Embryonic facial prominence (tissue), 1 donor: ENCODE data around the gene LBR.
"Not testable (repeated sequence)": the region's sequence is repeated elsewhere in the genome, so short reads cannot be mapped to it uniquely, and the experiment has no call there.

Source experiments
- DNase-seq: peaks from one replicate; pipeline ENCODE4 v3.0.0-alpha.2; 2016; ENCODE audit errors: extremely low spot score

LBR gene

DNA sequence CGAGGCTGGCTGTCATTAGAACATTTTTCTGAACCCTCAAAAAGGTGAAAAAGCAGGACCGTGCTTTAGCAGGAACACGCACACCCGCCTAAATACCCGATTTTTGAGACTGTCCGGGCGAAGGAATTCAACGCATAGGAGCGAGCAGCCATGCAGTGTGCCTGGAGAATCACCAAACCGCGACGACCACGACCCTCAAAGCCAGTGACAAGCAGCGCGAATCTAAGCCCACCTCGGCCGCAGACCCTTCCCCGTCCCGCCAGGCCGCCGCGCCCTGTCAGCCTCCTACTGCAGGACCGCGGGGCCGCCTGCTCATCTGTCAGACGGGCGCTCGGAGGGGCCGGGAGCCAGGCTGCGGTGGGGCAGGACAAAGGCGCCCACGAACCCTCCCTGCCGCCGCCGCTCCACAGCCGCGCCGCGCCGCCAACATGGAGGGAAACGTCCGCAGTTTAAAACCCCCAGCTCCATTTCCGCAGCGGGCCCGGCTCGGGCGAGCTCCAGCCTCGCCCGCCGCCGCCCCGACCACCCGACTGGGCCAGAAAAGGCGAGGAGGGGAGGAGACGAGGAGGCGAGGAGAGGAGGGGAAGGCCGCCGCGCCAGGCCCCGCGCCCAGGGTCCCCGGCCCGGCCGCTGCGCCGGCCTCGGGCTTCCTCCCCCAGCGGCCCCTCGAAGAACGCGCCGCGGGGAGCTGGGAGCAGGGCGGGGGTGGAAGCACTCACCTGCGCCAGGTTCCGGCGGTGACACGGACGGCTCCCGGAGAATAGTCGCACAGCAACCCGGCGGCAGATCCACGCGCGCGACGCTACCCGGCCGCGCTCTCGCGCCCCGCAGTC is at the start of gene LBR:
Gene LBR, minus strand, starts transcription at position 804 of the 833 bp plus-strand sequence. CDS start 3,963 bp downstream, outside the sequence.
- DNase-seq, result peak; percentile 25

DNA sequence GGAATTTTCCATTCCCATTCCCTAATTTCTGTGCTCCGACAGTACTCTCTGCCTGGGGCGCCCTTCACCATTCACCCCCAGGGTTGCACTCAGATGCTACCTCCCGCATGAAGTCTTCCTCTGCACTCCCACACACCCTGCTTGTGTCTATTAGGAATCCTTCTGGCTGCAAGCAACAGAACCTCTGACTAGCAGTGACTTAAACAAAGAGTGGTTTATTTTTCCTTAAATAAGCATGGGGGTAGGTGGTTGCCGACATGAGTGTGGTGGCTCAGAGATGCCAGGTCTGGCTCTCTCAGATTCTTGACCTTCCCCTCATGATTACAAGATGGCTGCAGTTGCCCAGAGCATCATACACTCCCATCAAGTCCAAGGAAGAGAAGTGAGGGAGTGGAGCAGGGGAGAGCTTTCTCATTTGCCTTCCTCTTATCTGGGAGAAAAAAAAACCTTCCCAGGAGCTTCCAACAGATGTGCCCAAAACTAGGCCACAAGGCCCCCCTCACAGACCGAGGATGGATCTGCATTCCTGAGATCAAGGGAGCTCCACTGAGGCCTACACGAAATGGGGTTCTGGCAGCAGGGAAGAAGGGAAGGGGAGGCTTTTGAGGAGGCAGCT is 49.6 kb upstream of the LBR start:
- no peak for DNase-seq

DNA sequence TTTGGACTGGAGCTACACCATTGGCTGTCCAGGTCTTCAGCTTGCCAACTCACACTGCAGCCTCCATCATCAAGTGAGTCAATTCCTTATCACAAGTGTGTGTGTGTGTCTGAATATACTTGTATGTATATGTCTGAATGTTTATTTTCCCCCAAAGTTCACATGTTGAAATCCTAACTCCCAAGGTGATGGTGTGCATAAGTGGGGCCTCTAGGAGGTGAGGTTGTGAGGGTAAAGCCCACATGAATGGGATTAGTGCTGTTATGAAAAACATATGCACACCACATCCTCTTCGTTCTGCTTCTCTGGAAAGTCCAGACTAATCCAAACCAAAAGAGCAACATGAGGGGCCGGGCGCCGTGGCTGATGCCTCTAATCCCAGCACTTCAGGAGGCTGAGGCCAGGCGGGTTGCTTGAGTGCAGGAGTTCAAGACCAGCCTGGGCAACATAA is 48.7 kb upstream of the LBR start:
- no peak for DNase-seq

DNA sequence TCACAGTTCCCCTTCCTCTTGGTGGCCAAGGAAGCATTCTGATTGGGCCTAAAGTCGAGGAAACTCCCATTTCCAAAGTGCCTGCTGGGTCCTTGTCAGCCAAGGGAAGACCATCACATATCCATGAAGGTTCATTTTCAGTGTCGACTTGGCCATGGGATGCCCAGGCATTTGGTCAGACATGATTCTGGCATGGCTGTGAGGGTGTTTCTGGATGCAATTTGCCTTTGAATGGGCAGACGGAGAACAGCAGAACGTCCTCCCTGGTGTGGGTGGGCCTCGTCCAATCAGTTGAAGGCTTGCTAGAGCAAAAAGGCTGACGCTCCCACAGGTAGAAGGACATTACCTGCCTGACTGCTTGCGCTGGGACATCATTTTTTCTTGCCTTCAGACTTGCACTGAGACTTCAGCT is 48.3 kb upstream of the LBR start:
- DNase-seq, result no peak

DNA sequence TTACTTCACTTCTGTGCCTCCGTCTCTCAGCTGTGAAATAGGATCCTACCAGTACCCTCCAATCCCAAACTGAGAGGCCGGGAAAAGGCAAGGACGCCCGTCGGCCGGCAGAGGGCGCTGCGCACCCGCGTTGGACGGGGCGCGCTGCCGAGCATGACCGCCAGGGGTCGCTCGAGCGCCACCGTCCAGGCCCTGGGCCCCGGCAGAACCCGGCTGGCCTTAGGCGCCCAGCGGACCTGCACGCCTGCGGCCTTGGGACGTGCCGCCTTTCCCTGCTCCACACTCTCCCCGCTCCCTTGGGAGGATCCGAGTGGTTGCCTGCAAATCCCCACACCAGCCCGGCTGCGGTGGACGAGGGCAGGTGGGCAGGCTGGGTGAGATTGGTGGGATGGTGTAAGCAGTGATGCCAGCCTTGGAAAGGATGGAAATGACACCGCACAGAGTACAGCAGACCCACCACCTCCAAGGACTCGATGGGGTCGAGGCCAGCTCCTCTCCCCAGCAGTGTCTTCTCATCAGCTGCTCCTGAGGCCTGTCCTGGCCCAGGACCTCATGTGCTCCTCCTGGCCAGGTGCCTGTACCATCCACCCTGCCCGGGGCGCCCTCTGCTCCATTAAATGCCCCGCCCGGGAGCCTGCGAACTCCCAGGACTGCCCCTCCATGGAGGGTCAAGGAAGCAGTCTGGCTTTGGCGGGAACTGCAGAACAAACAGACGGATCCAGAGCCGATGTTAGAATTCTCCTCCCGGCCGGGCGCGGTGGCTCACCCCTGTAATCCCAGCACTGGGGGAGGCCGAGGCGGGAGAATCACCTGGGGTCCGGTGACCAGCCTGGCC is 47.4 kb upstream of the LBR start:
- DNase-seq, result peak; percentile 39

DNA sequence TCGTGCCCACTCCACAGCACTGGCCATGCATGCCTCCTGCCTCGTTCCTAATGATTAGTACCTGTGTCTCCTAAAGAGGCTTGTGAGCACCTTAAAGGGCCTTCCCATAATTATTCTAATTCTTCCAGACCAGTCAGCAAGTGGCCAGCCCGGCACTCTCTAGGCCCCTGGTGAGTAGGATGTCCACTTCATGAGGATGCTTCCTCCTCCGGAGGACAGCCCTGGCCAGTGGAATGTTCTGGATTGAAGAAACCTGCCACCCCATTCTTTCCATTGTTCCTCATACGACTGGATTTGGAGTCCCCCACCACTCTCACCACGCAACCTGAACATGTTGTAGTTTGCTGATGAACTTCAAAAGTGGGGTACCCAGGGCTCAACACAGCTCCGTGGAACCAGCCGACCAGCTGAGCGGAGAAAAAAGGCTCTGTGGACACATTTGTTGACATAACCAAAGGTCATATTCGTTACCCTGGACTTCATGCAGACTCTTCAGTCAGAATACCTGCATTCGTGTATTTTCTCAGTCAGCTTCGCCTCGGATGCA is 46.7 kb upstream of the LBR start:
- DNase-seq, result no peak

DNA sequence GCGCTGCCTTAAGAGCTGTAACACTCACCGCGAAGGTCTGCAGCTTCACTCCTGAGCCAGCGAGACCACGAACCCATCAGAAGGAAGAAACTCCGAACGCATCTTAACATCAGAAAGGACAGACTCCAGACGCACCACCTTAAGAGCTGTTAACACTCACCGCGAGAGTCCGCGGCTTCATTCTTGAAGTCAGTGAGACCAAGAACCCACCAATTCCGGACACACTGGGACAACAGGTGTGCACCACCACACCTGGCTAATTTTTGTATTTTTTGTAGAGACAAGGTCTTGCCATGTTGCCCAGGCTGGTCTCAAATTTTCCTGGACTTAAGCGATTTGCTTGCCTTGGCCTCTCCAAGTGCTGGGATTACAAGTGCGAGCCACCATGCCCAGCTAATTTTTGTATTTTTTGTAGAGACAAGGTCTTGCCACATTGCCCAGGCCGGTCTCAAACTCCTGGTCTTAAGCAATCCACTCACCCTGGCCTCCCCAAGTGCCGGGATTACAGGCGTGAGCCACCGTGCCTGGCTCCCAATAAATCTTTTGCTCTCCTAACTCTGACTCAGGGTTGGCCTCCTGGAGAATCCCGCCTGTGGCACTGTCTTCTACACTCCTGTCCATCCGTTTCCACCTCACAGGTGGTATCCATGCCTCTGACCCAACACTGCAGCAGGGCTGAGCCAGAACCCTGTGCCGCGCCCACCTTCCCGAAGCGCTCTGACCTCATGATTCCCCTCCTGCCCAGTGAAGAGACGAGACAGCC is 46.0 kb upstream of the LBR start:
- not testable (repeated sequence) for DNase-seq

DNA sequence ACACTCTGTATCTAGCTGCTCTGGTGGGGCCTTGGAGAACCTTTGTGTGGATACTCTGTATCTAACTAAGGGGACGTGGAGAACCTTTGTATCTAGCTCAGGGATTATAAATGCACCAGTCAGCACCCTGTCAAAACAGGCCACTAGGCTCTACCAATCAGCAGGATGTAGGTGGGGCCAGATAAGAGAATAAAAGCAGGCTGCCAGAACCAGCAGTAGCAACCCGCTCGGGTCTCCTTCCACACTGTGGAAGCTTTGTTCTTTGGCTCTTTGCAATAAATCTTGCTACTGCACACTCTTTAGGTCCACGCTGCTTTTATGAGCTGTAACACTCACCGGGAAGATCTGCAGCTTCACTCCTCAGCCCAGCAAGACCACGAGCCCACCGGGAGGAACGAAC is 45.4 kb upstream of the LBR start:
- DNase-seq, result not testable (repeated sequence)

DNA sequence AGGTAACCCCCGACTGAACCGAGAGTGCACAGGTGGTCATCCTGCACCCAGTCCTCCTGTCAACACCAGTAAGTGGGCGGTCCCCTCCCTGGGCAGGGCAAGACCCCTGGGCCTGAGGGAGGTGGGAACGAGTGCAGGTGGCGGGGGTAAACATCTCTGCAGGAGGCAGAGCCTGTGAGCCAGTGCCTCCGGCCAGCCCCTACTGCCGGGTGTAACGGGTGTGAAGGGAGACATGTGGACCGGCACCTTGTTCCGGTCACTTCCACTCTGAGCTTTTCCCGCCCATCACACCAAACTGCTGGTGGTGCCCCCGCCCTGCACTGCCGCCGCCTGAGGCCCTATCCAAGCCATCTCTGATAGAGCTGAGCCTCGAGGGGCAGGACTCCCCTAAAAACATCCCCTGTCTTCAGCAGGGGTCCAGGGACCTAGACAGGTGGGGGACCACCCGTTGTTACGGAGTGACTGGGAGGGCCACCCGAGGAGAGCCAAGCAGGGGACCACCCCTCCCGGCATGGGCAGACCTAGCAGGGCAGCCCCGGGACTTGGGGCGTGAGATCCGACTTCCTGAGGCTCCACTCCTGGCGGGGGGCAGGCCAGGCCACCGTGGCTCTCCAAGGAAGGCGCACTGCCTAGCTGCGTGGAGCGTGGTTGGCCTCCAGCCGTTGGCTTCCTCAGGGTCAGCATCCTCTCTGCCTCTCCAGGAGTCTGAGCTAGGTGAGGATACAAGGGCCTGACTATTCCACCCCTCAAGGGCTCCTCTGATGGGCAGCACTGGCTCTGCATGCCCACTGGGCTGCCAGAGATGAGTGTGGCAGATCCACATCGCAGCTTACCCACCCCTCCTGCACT is 43.8 kb upstream of the LBR start:
- no peak for DNase-seq

DNA sequence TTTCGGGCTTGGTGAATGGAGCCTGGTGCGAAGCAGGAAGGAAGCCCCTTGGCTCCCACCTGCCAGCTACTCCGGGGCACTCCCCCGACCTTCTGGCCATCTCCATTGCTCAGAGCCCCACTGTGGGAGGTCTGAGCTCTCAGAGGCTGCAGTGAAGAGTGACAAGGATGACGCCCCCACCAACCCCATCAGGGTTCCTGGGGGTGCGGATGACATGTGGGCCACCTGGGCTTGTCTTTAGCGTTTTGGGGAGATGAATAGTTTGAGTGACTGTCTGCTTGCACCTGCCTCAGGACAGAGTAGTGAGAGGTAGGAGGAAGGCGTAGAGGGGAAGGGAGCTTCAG is 43.2 kb upstream of the LBR start:
- no peak for DNase-seq

DNA sequence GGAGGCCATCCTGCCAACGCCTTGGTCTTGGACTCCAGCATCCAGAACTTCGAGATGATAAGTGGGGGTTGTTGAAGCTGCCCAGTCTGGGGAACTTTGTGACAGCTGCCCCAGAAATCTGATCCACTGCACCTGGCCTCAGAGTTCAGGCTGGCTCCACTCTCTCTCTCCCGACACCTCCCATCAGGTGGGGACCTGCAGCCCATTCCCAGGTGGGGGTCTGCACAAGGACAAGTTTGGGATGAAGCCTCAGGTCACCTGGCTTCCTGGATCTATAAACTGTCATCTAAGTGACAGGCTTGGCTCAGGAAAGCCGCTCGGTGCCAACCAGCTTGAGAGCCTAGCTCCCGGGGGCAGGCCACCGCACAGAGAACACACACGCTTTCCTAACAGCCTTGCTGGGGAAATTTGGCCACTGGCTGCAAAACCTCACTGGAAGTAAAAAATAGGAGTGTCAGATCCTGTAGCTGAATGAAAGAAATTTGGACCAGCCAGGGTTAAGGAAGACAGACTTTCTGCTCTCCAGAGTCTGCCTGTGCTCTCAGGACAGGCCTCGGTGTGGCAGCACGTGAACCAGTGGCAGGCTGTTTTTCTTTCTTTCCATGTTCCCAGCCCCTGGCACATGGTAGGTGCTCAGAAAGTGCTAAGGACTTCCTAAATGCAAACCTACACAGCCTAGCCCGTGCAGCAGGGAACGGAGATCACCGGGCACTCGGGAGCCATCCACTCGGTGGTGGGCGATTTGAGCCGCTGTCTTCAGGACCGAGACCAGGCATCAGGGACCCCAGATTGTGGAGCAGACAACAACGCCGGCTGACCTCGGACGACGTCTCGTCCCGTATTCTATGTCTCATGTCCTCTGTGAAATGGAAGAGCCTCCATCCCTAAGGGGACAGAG is 42.6 kb upstream of the LBR start:
- DNase-seq, result no peak

DNA sequence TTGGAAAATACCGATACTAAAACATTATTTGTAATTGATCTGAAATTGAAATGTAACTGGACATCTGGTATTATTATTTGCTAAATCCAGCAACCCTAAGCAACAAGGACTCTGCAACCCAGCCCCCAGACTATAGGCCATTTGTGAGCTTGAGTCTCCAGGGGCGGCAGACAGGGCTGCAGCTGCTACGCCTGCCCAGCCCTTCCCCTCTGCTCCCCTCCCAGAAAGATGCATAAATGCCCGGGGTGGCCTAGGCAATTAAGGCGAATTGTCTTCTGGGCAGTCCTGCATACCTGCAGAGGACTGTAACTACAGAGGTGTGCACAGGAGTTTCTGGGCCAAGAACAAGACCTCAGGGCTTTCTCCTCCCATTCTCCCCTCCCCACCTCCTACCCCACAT is 41.2 kb upstream of the LBR start:
- DNase-seq, result no peak

DNA sequence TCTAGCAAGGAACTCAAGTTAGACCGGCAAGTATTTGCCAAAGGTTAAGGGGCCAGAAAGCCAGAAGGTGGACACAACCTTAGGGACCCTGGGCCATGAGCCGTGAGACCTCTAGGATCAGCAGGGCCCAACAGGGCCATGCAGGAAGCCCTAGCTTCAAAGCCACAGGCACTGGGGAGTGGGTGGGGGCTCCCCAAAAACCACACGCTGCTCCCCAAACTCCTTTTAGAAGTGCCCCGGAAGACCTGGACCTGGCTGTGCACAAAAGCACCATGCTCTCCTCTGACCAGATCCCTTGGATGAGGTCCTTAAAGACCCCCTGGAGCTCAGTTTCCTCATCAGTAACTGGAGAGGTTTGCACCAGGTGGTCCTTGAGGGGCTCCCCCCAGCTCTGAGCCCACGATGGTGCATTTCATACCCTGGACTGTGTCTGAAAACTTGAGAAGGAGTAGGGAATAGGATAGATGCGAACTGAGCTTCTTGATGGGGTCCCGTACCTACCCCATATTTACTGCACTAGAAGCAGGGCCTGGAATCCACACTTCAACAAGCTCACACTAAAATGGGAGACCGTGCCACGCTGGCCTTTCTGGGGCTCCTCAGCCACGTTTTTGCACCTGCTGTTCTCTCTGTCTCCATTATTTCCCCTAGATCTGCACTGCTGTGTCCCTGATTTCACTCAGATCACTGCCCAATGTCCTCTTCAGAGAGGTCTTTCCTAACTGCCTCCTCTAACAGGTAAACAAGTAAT is 40.6 kb upstream of the LBR start:
- DNase-seq, result no peak

DNA sequence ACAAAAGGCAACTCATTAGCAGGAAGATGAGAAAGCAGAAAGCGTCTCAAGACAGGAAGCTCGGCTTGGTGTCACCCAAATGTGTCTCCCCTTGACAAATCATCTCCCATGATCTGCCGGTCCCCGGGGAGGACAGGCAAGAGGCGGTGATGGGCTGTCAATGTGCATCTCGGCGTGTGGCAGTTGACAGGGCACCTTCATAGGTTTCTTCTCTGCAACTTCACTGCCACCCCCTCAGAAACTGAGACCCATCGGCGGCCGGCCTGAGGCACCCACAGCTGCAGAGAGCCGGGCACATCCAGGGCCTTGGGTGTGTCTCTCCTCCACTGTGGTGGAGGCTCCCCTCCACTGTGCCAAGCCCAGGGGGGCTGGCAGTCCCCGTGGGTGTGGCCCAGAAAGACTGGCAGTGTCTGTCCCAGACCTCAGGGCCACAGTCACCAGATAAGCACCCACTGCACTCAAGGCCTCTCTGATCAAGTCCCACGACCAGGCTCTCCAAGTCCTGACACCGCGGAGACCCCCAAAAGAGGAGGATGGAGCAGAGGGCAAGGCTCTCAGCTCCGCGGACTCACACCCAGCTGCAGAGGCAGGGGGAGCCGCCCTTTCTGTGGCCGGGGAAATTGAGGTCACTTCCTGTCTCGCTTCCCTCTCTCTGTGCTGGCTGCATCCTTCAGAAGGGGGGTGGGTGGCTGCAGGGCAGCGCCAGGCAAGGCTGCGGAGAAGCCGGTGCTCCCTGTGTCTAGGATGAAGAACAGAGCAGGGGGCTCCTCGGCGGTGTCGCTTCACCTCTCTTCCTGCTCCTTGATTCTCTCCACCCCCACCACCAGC is 39.6 kb upstream of the LBR start:
- no peak for DNase-seq

DNA sequence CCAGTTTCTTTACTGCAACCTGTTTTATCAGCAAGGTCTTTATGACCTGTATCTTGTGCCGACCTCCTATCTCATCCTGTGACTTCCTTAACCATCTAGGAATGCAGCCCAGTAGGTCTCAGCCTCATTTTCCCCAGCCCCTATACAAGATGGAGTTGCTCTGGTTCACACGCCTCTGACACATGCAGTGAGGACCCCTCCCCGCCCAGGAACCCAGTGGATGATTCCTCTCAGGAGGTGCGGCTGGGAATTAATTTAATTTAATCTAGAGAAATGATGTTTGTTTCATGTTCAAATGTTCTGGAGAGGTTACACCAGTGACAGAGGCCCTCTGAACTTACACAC is 39.0 kb upstream of the LBR start:
- no peak for DNase-seq

DNA sequence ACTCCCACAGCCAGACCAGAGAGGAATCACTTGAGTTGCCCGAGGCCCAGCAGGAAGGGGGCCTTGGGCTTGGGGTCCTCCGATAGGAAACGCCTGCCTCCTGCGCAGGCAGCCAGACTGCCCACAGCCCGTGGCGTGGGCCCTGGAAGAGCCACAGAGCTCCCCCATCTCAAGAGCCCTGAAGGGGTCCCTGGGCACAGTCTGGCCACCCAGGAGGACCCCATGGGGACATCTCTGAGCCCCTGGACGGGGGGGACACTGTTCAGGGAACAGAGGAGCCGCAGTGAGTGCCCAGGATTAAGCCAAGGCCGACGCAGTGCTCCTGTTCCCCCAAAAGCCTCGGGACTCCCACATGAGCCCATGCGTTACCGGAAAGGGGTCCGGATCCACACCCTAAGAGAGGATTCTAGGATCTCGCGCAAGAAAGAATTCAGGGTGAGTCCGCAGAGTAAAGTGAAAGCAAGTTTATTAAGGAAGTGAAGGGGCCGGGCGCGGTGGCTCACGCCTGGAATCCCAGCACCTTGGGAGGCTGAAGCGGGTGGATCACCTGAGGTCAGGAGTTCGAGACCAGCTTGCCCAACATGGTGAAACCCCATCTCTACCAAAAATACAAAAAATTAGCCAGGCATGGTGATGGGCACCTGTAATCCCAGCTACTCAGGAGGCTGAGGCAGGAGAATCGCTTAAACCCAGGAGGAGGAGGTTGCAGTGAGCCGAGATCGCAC is 38.1 kb upstream of the LBR start:
- no peak for DNase-seq
